Loucy (cell line): ENCODE results near the gene DNAH9.

ENCODE experiments used
- H2AFZ ChIP-seq: fragments of 200-600 bp; sonication (generic); 2 replicates; pipeline ENCODE4 v1.6.0; 2016; ENCODE audit warnings: antibody characterized with exemption, mild to moderate bottlenecking, low read length, moderate library complexity
- H3F3A ChIP-seq: fragments of 200-600 bp; 2 replicates; pipeline ENCODE4 v1.6.0; 2016; ENCODE audit warnings: antibody characterized with exemption, low read depth, mild to moderate bottlenecking
- H3K27me3 ChIP-seq: fragments of 200-600 bp; sonication (generic); 2 replicates; pipeline ENCODE4 v1.6.1; 2014; ENCODE audit warnings: low read length, mild to moderate bottlenecking; ENCODE audit not compliant: insufficient read depth, poor library complexity, severe bottlenecking
- H3K36me3 ChIP-seq: fragments of 200-600 bp; sonication (generic); 2 replicates; pipeline ENCODE4 v1.6.1; 2016; ENCODE audit warnings: low read length; ENCODE audit not compliant: insufficient read depth
- H3K4me1 ChIP-seq: fragments of 200-600 bp; sonication (generic); 2 replicates; pipeline ENCODE4 v1.5.1; 2014; ENCODE audit warnings: low read length, mild to moderate bottlenecking; ENCODE audit not compliant: insufficient read depth, poor library complexity, severe bottlenecking
- H3K4me2 ChIP-seq: fragments of 200-600 bp; sonication (generic); 2 replicates; pipeline ENCODE4 v1.6.0; 2014; ENCODE audit warnings: antibody characterized with exemption, low read length, low read depth, mild to moderate bottlenecking; ENCODE audit not compliant: poor library complexity, severe bottlenecking
- H3K4me3 ChIP-seq: fragments of 200-600 bp; sonication (generic); 2 replicates; pipeline ENCODE4 v1.5.1; 2014; ENCODE audit warnings: low read length, mild to moderate bottlenecking, mixed read lengths; ENCODE audit not compliant: poor library complexity, severe bottlenecking
- H3K79me2 ChIP-seq: fragments of 200-600 bp; sonication (generic); 2 replicates; pipeline ENCODE4 v1.6.1; 2014; ENCODE audit warnings: low read length; ENCODE audit not compliant: insufficient read depth
- H3K9ac ChIP-seq: fragments of 200-600 bp; sonication (generic); 2 replicates; pipeline ENCODE4 v1.6.0; 2014; ENCODE audit warnings: mild to moderate bottlenecking, low read depth, low read length, moderate library complexity; ENCODE audit not compliant: poor library complexity, severe bottlenecking
- H3K9me2 ChIP-seq: fragments of 200-600 bp; sonication (generic); replicated peaks from 2 replicates; pipeline ENCODE4 v1.6.1; 2016; ENCODE audit warnings: low read depth, low read length, mixed read lengths
- H3K9me3 ChIP-seq: fragments of 200-600 bp; sonication (generic); 2 replicates; pipeline ENCODE4 v1.6.1; 2014; ENCODE audit warnings: mild to moderate bottlenecking, antibody characterized with exemption, low read length, low read depth; ENCODE audit not compliant: insufficient read depth
- H4K20me1 ChIP-seq: fragments of 200-600 bp; sonication (generic); 2 replicates; pipeline ENCODE4 v1.6.0; 2014; ENCODE audit warnings: antibody characterized with exemption, low read length, mild to moderate bottlenecking; ENCODE audit not compliant: insufficient read depth, poor library complexity, severe bottlenecking
- CTCF ChIP-seq: fragments of 200-600 bp; sonication (generic); conservative IDR thresholded peaks from 2 replicates; pipeline ENCODE4 v1.5.1; 2014; ENCODE audit warnings: mild to moderate bottlenecking, antibody characterized with exemption, low read length
- EZH2phosphoT487 ChIP-seq: fragments of 200-600 bp; IDR thresholded peaks from 2 replicates; pipeline ENCODE4 v1.6.1; 2018; ENCODE audit warnings: antibody characterized with exemption, mild to moderate bottlenecking, moderate library complexity, borderline replicate concordance

DNAH9 gene

DNA sequence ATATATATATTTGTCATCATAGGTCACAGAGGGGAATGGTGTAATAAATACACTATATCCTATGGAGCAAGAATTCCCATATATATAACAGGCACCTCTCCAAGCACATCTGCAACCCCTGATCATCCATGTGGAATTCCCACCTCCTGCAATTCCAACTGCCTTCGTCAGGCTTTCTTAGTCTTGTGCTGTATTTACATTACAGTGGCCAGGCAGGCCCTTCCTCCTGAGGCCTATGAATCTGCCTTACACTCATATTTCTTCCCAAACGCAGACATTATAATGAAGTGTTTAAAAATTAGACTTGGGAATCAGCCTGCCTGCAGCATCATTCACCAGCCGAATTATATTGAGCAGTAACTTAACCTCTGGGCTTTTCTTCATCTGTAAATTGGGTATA lies 19.3 kb upstream of the DNAH9 start:
- no peak overlapping the region for H3K9ac ChIP-seq
- TF ChIP-seq EZH2phosphoT487, result no peak
- TF ChIP-seq CTCF, result no peak
- H3K4me2 ChIP-seq, result no peak overlapping the region
- H3K9me3 ChIP-seq, result peaks cover 3% of the 10 kb centered on the region; the same call in 1 of the 2 replicates
- H3K4me1 ChIP-seq, result no peaks in the 10 kb centered on the region
- no peaks in the 10 kb centered on the region for H3K79me2 ChIP-seq
- no peaks in the 10 kb centered on the region for H3K27me3 ChIP-seq
- H3K36me3 ChIP-seq, result no peaks in the 10 kb centered on the region
- no peaks in the 10 kb centered on the region for H4K20me1 ChIP-seq
- no peaks in the 10 kb centered on the region for H3K9me2 ChIP-seq
- H2AFZ ChIP-seq, result no peak overlapping the region
- no peak overlapping the region for H3K4me3 ChIP-seq
- no peaks in the 10 kb centered on the region for H3F3A ChIP-seq

DNA sequence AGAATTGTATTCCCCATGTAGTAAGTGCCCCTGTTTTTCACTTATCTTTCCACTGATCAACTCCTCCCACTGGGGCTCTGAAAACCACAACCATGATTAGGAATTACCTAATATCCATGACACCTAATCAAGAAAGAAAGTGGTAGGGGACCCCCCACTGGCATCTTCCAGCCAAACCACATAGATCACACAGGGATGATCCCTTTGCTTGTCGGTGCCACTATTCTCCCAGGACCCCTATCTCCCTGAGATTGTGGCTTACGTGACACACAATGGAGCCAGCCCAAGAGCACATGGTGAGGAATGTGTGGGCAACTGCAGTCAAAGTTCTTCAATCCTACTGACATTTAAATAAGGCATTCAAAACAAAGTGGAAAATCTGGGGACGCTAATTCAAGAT lies 17.6 kb upstream of the DNAH9 start:
- H3K9me2 ChIP-seq, result no peaks in the 10 kb centered on the region
- H3K9me3 ChIP-seq, result peaks cover 3% of the 10 kb centered on the region; the same call in 1 of the 2 replicates
- no peak for TF ChIP-seq CTCF
- no peak for TF ChIP-seq EZH2phosphoT487
- no peaks in the 10 kb centered on the region for H4K20me1 ChIP-seq
- no peak overlapping the region for H3K4me3 ChIP-seq
- H2AFZ ChIP-seq, result no peak overlapping the region
- H3K36me3 ChIP-seq, result no peaks in the 10 kb centered on the region
- no peaks in the 10 kb centered on the region for H3K4me1 ChIP-seq
- H3K9ac ChIP-seq, result no peak overlapping the region
- H3K27me3 ChIP-seq, result no peaks in the 10 kb centered on the region
- H3K79me2 ChIP-seq, result no peaks in the 10 kb centered on the region
- H3F3A ChIP-seq, result no peaks in the 10 kb centered on the region
- H3K4me2 ChIP-seq, result no peak overlapping the region

GRCh38 chr17:11582217-11582616 lies 16.1 kb upstream of the DNAH9 start:
- Histone ChIP-seq H4K20me1 (no peaks in the 10 kb centered on the region), H3K4me3 (no peak overlapping the region), H3K36me3 (no peaks in the 10 kb centered on the region), H3K9me2 (no peaks in the 10 kb centered on the region), H3K4me2 (no peak overlapping the region), H3K27me3 (no peaks in the 10 kb centered on the region), H2AFZ (no peak overlapping the region), H3K9ac (no peak overlapping the region), H3K4me1 (no peaks in the 10 kb centered on the region), H3K9me3 (peaks cover 3% of the 10 kb centered on the region; the same call in 1 of the 2 replicates), H3K79me2 (no peaks in the 10 kb centered on the region), H3F3A (no peaks in the 10 kb centered on the region)
- TF ChIP-seq CTCF, result no peak
- TF ChIP-seq EZH2phosphoT487, result no peak
